Endothelial cell of umbilical vein (primary cell): ENCODE data around the gene OR2B2. TPM values are rescaled to one million over a fixed set of nuclear protein-coding genes. Genes with fewer than 3 reads are reported as not detected.
"Not testable (repeated sequence)": the region's sequence is repeated elsewhere in the genome, so short reads cannot be mapped to it uniquely, and the experiment has no call there.

ENCODE experiments used
- BruUV-seq: library from RNA; stranded (reverse); fragments of 400-500 nt; replicated peaks from 2 replicates; lab custom pipeline; 2021; lab: Mats Ljungman, UMichigan
- CTCF ChIA-PET: fragments of 300-600, 350-600 bp; sonication (Branson Sonifier 250); formaldehyde crosslinking; loops from one replicate; lab custom pipeline; 2021; ENCODE audit warnings: antibody characterized with exemption, inconsistent platforms; lab: Charles Lee
- POLR2A ChIA-PET: fragments of 300-600, 350-600 bp; sonication (Branson Sonifier 250); formaldehyde crosslinking; loops from one replicate; lab custom pipeline; 2021; ENCODE audit warnings: antibody characterized with exemption, inconsistent platforms; lab: Charles Lee
- DNase-seq: peaks from one replicate; pipeline ENCODE4 v3.0.0-alpha.2; 2011; ENCODE audit warnings: low read depth, low spot score
- FAIRE-seq: peaks from 2 replicates; lab custom pipeline; 2011; peaks lifted over from hg19 to GRCh38; lab: Jason Lieb, UNC
- H2AFZ ChIP-seq: 2 replicates; pipeline ENCODE4 v1.6.0; 2012; ENCODE audit warnings: low read depth, low read length, control low read depth, inconsistent platforms
- H3K27ac ChIP-seq: 2 replicates; pipeline ENCODE4 v1.5.1; 2011; ENCODE audit warnings: low read depth, mild to moderate bottlenecking, control low read depth, low read length, moderate library complexity; ENCODE audit not compliant: insufficient read depth
- H3K27me3 ChIP-seq, 2 experiments: 2 replicates each; pipeline versions ENCODE4 v1.6.0 to v1.6.1; 2011; ENCODE audit warnings: low read length in 2 of 2, mixed read lengths in 1 of 2; ENCODE audit not compliant: control insufficient read depth in 2 of 2, insufficient read depth in 2 of 2
- H3K36me3 ChIP-seq, 2 experiments: 2 replicates in 1 of 2; 3 replicates in 1 of 2; pipeline ENCODE4 v1.5.1; 2011; ENCODE audit warnings: low read length in 2 of 2, mild to moderate bottlenecking in 1 of 2, moderate library complexity in 1 of 2; ENCODE audit not compliant: control insufficient read depth in 2 of 2, insufficient read depth in 2 of 2; ENCODE audit errors: extremely low read depth in 1 of 2
- H3K4me1 ChIP-seq: 3 replicates; pipeline ENCODE4 v1.5.1; 2011; ENCODE audit warnings: mild to moderate bottlenecking, low read length; ENCODE audit not compliant: control insufficient read depth, insufficient read depth; ENCODE audit errors: extremely low read depth
- H3K4me2 ChIP-seq: 2 replicates; pipeline ENCODE4 v1.6.1; 2011; ENCODE audit warnings: low read length, control low read depth, mixed read lengths; ENCODE audit not compliant: insufficient read depth
- H3K4me3 ChIP-seq, 3 experiments: fragments of 200-600 bp in 1 of 3; sonication (generic), shearing (Covaris generic) in 1 of 3; replicated peaks in 1 of 3; 2 replicates each; pipeline ENCODE4 v1.5.1; 2011 to 2016; ENCODE audit warnings: control low read depth in 3 of 3, low read length in 3 of 3, mild to moderate bottlenecking in 2 of 3, inconsistent platforms in 1 of 3, low read depth in 1 of 3, moderate library complexity in 1 of 3; ENCODE audit not compliant: insufficient read depth in 1 of 3
- H3K79me2 ChIP-seq: 2 replicates; pipeline ENCODE4 v1.6.0; 2012; ENCODE audit warnings: low read length, inconsistent platforms; ENCODE audit not compliant: control insufficient read depth, insufficient read depth
- H3K9ac ChIP-seq: replicated peaks from 2 replicates; pipeline ENCODE3; 2011; ENCODE audit warnings: low read length, control low read depth; ENCODE audit not compliant: insufficient read depth; ENCODE audit errors: extremely low read depth
- H3K9me1 ChIP-seq: replicated peaks from 3 replicates; pipeline ENCODE4 v1.6.0; 2011; ENCODE audit warnings: mild to moderate bottlenecking, low read length; ENCODE audit not compliant: control insufficient read depth, insufficient read depth; ENCODE audit errors: extremely low read depth
- H3K9me3 ChIP-seq: replicated peaks from 2 replicates; pipeline ENCODE4 v1.5.1; 2012; ENCODE audit warnings: low read length, inconsistent platforms; ENCODE audit not compliant: control insufficient read depth, insufficient read depth
- H4K20me1 ChIP-seq: replicated peaks from 2 replicates; pipeline ENCODE3; 2011; ENCODE audit warnings: mild to moderate bottlenecking, low read length; ENCODE audit not compliant: control insufficient read depth, insufficient read depth; ENCODE audit errors: extremely low read depth
- CTCF ChIP-seq, 2 donors: IDR thresholded peaks; 1 replicate in 1 of 2; 2 replicates in 1 of 2; pipeline ENCODE4 v1.5.1; 2011; ENCODE audit warnings: low read length in 2 of 2, mild to moderate bottlenecking in 2 of 2, moderate library complexity in 2 of 2, control low read depth in 1 of 2, inconsistent platforms in 1 of 2, low read depth in 1 of 2; ENCODE audit not compliant: insufficient read depth in 1 of 2; ENCODE audit errors: extremely low read depth in 1 of 2
- GATA2 ChIP-seq: IDR thresholded peaks from 2 replicates; pipeline ENCODE4 v1.7.0; 2011; ENCODE audit warnings: low read depth, mild to moderate bottlenecking, moderate library complexity, mixed read lengths, low read length; ENCODE audit not compliant: insufficient read length, insufficient read depth
- MAX ChIP-seq: IDR thresholded peaks from 2 replicates; pipeline ENCODE4 v1.6.1; 2011; ENCODE audit not compliant: insufficient read depth, insufficient read length
- POLR2A ChIP-seq: IDR thresholded peaks from 2 replicates; pipeline ENCODE4 v1.6.1; 2012; ENCODE audit warnings: low read depth, mild to moderate bottlenecking, control low read depth, low read length
- dilution Hi-C: fragments of 300-500 bp; cut with MboI; formaldehyde crosslinking; loops from one replicate; pipeline ENCODE4 v1.15.0; 2019; ENCODE audit warnings: low sequenced_read_pairs; ENCODE audit not compliant: extremely low pct_ligation_motif_present
- intact Hi-C: fragments of 100-400 bp; cut with micrococcal nuclease; formaldehyde crosslinking; loops from one replicate; pipeline ENCODE4 v1.10.0; 2022
- polyA plus RNA-seq, 4 experiments: library from polyadenylated mRNA; depleted of rRNA in 3 of 4; stranded (reverse) in 3 of 4; unstranded in 1 of 4; fragments of >200 nt; gene quantifications; 2 replicates each; pipeline versions ENCODE4 v1.2.1 to v1.2.3, GENCODE V29; 2011 to 2012; ENCODE audit warnings: missing spikeins in 1 of 4
- total RNA-seq: library from RNA; stranded (reverse); gene quantifications from 2 replicates; pipeline ENCODE4 v1.2.3, GENCODE V29; 2021

Gene OR2B2
- total and polyA plus RNA-seq, 2 donors (not counting 3 experiments of a cell fraction or from before 2014, with no cell fraction given): not detected

GRCh38 chr6:27902335-27903314, 9.6 kb downstream of the OR2B2 start:
- TF ChIP-seq GATA2: peak; percentile 26
- TF ChIP-seq POLR2A: no peak
- intact Hi-C loops: loop anchor here (1.0 to 10.0 kb wide), 10 partner anchors 149 to 780 kb away; partner anchors contain the start of gene ZNF184
- Histone ChIP-seq H3K36me3 (no peaks in the 10 kb centered on the region), H3K4me3 (peak overlapping the region; percentile 39 to 91 (median 86)), H3K4me1 (no peaks in the 10 kb centered on the region), H3K9me3 (no peaks in the 10 kb centered on the region), H3K79me2 (no peaks in the 10 kb centered on the region), H4K20me1 (no peaks in the 10 kb centered on the region), H2AFZ (peak overlapping the region; percentile 87), H3K9ac (peak overlapping the region; percentile 56), H3K27me3 (peaks cover 0 to 11% of the 10 kb centered on the region in 2 experiments), H3K4me2 (peak overlapping the region; percentile 69), H3K27ac (peak overlapping the region; percentile 37), H3K9me1 (no peaks in the 10 kb centered on the region)
- dilution Hi-C loops: no loop called here
- DNase-seq (peak; percentile 92), FAIRE-seq (peak; percentile 69)
- POLR2A ChIA-PET: interaction anchor here (1.1 kb wide), 1 partner anchor 10 kb away, joined by 3 read pairs; a partner anchor contains a TSS
- no TSS peak for BruUV-seq
- CTCF ChIA-PET: interaction anchor here (0.7 to 1.3 kb wide), 4 partner anchors 10 to 725 kb away, joined by 3 to 4 read pairs (median 3); a partner anchor contains a TSS

DNA sequence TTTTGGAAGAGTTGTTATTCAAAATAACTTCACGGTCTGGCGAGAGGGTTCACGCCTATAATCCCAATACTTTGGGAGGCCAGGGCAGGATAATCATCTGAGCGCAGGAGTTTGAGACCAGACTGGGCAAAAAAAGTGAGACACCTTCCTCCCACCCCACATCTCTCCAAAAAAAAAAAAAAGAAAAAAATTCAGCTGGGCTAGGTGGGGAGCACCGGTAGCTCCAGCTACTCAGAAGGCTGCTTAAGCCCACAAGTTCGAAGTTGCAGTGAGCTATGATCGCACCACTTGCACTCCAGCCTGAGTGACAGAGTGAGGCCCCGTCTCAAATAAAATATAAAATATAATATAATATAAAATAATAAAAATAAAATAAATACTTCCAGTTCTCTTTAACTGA, 10.4 kb downstream of the OR2B2 start:
- BruUV-seq: no TSS peak
- H3K9ac ChIP-seq: no peak overlapping the region
- peaks cover 0 to 11% of the 10 kb centered on the region in 2 experiments for H3K27me3 ChIP-seq
- no peaks in the 10 kb centered on the region for H4K20me1 ChIP-seq
- no peaks in the 10 kb centered on the region for H3K36me3 ChIP-seq
- no peak overlapping the region for H3K4me3 ChIP-seq
- H2AFZ ChIP-seq: no peak overlapping the region
- H3K9me3 ChIP-seq: no peaks in the 10 kb centered on the region
- no peak overlapping the region for H3K4me2 ChIP-seq
- dilution Hi-C loops: no loop called here
- no peaks in the 10 kb centered on the region for H3K4me1 ChIP-seq
- TF ChIP-seq CTCF (IDR thresholded peaks at IDR 0.05; ENCODE audit: extremely low read depth in 1 of 2, insufficient read depth in 1 of 2, low read depth in 1 of 2, low read length in 2 of 2) (no peak), MAX (no peak)
- H3K27ac ChIP-seq: no peak overlapping the region
- H3K9me1 ChIP-seq: no peaks in the 10 kb centered on the region
- DNase-seq (no peak), FAIRE-seq (no peak)
- CTCF ChIA-PET: interaction anchor here (0.7 to 1.3 kb wide), 4 partner anchors 9 to 725 kb away, joined by 3 to 4 read pairs (median 3); a partner anchor contains a TSS
- intact Hi-C loops: loop anchor here (1.0 to 10.0 kb wide), 9 partner anchors 148 to 780 kb away; partner anchors contain the start of gene ZNF184
- H3K79me2 ChIP-seq: no peaks in the 10 kb centered on the region
- POLR2A ChIA-PET: interaction anchor here (0.7 to 1.1 kb wide), 2 partner anchors 9 to 94 kb away, joined by 3 read pairs; a partner anchor contains a TSS

GRCh38 chr6:27900197-27900596, 12.0 kb downstream of the OR2B2 start:
- H3K9me3 ChIP-seq, H3K4me1 ChIP-seq, dilution Hi-C loops, H3K27ac ChIP-seq, BruUV-seq, H3K36me3 ChIP-seq, H2AFZ ChIP-seq, H3K79me2 ChIP-seq, H4K20me1 ChIP-seq, FAIRE-seq, H3K9ac ChIP-seq, H3K4me2 ChIP-seq, H3K27me3 ChIP-seq, POLR2A ChIA-PET, H3K4me3 ChIP-seq, DNase-seq, H3K9me1 ChIP-seq: not testable (repeated sequence)
- CTCF ChIA-PET: interaction anchor here (1.0 kb wide), 1 partner anchor 90 kb away, joined by 3 read pairs; no protein-coding TSS in a partner anchor
- intact Hi-C loops: loop anchor here (5.0 to 10.0 kb wide), 3 partner anchors 428 to 782 kb away; partner anchors contain the start of gene ZNF184
